HL-60 (cell line): ENCODE data around the gene FAM167B.
"Not testable (repeated sequence)": the region's sequence is repeated elsewhere in the genome, so short reads cannot be mapped to it uniquely, and the experiment has no call there.

Experiments
- DNase-seq, 2 experiments: peaks; one replicate each; pipeline ENCODE4 v3.0.0-alpha.2; 2010 to 2020; ENCODE audit warnings: low read depth in 1 of 2, low spot score in 1 of 2
- H3K27ac ChIP-seq: fragments of 250-450 bp; sonication (Bioruptor Pico); replicated peaks from 2 replicates; pipeline ENCODE4 v1.5.1; 2020; ENCODE audit warnings: mild to moderate bottlenecking, moderate library complexity
- H3K27me3 ChIP-seq: fragments of 250-450 bp; sonication (Bioruptor Pico); 2 replicates; pipeline ENCODE4 v1.5.1; 2021; ENCODE audit warnings: mild to moderate bottlenecking, moderate library complexity; ENCODE audit not compliant: insufficient read depth, poor library complexity, severe bottlenecking
- H3K4me3 ChIP-seq: replicated peaks from 2 replicates; pipeline ENCODE4 v1.5.1; 2011; ENCODE audit warnings: mild to moderate bottlenecking, control low read depth, low read length; ENCODE audit not compliant: insufficient read depth
- GABPA ChIP-seq: IDR thresholded peaks from 2 replicates; pipeline ENCODE4 v1.6.1; 2012; ENCODE audit warnings: low read depth
- POLR2AphosphoS5 ChIP-seq: IDR thresholded peaks from 2 replicates; pipeline ENCODE4 v1.6.1; 2012; ENCODE audit warnings: low read depth
- SPI1 ChIP-seq: IDR thresholded peaks from 2 replicates; pipeline ENCODE4 v1.6.1; 2012; ENCODE audit warnings: low read depth, mild to moderate bottlenecking, borderline replicate concordance
- TF ChIP-seq, protein P1 (sequence below): IDR thresholded peaks from 2 replicates; pipeline ENCODE4 v1.6.1; 2012; ENCODE audit warnings: low read depth; ENCODE audit not compliant: insufficient replicate concordance
- TF ChIP-seq, protein P2 (sequence below): IDR thresholded peaks from one replicate; pipeline ENCODE4 v1.5.1; 2011; ENCODE audit warnings: low read length, control low read depth, inconsistent platforms; ENCODE audit not compliant: insufficient read depth

Gene FAM167B

DNA sequence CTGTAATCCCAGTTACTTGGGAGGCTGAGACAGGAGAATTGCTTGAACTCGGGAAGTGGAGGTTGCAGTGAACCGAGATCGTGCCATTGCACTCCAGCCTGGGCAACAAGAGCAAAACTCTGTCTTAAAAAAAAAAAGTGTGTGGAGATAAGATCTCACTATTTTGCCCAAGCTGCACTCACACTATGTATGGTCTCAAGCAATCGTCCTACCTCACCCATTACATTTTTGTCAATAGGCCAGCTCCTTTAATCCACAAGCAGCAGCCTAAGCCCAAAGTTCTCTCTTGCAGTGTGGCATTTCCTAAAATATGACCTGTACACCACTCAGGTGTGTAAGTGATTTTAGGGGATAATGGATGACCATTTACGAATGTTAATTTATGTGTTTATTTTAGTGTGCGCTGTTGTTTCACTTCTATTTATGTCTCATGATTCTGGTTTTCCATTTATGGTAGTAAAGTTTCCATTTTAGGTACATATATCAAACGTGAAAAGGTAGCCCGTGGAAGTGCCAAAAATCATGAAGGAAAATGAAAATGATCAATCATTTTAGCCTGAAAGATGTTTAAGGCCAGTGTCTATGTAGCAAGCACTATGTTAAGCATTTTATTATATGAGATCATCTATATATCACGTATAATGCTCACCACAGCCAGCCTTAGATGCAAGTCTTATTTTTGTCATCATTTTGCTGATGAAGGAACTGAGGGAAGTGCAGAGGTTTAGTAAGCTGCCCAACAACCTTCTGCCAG is 9.6 kb downstream of the FAM167B start:
- DNase-seq, result no peak
- TF ChIP-seq, protein P1, sequence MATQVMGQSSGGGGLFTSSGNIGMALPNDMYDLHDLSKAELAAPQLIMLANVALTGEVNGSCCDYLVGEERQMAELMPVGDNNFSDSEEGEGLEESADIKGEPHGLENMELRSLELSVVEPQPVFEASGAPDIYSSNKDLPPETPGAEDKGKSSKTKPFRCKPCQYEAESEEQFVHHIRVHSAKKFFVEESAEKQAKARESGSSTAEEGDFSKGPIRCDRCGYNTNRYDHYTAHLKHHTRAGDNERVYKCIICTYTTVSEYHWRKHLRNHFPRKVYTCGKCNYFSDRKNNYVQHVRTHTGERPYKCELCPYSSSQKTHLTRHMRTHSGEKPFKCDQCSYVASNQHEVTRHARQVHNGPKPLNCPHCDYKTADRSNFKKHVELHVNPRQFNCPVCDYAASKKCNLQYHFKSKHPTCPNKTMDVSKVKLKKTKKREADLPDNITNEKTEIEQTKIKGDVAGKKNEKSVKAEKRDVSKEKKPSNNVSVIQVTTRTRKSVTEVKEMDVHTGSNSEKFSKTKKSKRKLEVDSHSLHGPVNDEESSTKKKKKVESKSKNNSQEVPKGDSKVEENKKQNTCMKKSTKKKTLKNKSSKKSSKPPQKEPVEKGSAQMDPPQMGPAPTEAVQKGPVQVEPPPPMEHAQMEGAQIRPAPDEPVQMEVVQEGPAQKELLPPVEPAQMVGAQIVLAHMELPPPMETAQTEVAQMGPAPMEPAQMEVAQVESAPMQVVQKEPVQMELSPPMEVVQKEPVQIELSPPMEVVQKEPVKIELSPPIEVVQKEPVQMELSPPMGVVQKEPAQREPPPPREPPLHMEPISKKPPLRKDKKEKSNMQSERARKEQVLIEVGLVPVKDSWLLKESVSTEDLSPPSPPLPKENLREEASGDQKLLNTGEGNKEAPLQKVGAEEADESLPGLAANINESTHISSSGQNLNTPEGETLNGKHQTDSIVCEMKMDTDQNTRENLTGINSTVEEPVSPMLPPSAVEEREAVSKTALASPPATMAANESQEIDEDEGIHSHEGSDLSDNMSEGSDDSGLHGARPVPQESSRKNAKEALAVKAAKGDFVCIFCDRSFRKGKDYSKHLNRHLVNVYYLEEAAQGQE, result no peak
- TF ChIP-seq SPI1 (no peak), GABPA (no peak), POLR2AphosphoS5 (no peak)
- TF ChIP-seq, protein P2, sequence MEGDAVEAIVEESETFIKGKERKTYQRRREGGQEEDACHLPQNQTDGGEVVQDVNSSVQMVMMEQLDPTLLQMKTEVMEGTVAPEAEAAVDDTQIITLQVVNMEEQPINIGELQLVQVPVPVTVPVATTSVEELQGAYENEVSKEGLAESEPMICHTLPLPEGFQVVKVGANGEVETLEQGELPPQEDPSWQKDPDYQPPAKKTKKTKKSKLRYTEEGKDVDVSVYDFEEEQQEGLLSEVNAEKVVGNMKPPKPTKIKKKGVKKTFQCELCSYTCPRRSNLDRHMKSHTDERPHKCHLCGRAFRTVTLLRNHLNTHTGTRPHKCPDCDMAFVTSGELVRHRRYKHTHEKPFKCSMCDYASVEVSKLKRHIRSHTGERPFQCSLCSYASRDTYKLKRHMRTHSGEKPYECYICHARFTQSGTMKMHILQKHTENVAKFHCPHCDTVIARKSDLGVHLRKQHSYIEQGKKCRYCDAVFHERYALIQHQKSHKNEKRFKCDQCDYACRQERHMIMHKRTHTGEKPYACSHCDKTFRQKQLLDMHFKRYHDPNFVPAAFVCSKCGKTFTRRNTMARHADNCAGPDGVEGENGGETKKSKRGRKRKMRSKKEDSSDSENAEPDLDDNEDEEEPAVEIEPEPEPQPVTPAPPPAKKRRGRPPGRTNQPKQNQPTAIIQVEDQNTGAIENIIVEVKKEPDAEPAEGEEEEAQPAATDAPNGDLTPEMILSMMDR, result no peak
- Histone ChIP-seq H3K27me3 (no peaks in the 10 kb centered on the region), H3K4me3 (no peak overlapping the region), H3K27ac (no peak overlapping the region)

DNA sequence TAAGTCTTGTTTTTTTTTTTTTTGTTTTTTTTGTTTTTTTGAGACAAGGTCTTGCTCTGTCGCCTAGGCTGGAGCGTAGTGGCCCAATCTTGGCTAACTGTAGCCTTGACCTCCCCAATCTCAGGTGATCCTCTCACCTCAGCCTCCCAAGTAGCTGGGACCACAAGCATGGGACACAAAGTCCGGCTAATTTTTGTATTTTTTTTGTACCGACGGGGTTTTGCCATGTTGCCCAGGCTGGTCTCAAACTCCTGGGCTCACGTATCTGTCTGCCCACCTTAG is 10.1 kb downstream of the FAM167B start:
- Histone ChIP-seq H3K27me3 (no peaks in the 10 kb centered on the region), H3K4me3 (no peak overlapping the region), H3K27ac (no peak overlapping the region)
- no peak for TF ChIP-seq POLR2AphosphoS5
- TF ChIP-seq, protein P2, result no peak
- no peak for TF ChIP-seq SPI1
- no peak for TF ChIP-seq GABPA
- TF ChIP-seq, protein P1, result no peak
- no peak for DNase-seq

DNA sequence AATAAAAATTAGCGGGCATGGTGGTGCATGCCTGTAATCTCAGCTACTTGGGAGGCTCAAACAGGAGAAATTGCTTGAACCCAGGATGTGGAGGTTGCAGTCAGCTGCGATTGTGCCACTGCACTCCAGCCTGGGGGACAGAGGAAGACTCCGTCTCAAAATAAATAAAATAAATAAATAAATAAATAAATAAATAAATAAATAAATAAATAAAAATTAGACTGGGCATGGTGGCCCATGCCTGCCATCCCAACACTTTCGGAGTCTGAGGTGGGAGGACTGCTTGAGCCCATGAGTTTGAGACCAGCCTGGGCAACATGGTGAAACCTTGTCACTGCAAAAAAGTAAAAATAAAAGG is 16.2 kb downstream of the FAM167B start:
- H3K27me3 ChIP-seq, H3K27ac ChIP-seq, H3K4me3 ChIP-seq, DNase-seq: not testable (repeated sequence)

DNA sequence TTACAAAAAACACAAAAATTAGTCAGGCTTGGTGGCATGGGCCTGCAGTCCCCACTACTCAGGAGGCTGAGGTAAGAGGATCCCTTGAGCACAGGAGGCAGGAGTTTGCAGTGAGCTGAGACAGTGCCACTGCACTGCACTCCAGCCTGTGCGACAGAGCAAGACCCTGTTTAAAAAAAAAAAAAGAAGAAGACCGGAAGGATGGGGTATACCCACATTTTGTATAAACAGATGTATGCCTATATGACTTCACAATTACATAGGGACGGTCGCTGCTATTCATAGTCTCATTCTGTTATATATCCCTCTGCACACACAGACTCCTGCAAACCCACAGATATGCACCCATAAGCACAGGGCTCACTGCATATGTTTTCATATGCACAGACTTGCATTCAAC is 16.7 kb downstream of the FAM167B start:
- Histone ChIP-seq H3K27me3 (no peaks in the 10 kb centered on the region), H3K4me3 (no peak overlapping the region), H3K27ac (no peak overlapping the region)
- TF ChIP-seq, protein P2, result no peak
- TF ChIP-seq POLR2AphosphoS5, result no peak
- TF ChIP-seq, protein P1, result no peak
- DNase-seq, result no peak
